Right lobe of liver (tissue), 6 donors: ENCODE measurements around the gene MAGI1. TPM values are rescaled to one million over a fixed set of nuclear protein-coding genes. Genes with fewer than 3 reads are reported as not detected.
A peak's percentile ranks its signal among the peaks of the same experiment; 100 is the strongest.

Experiments
- ATAC-seq, 4 donors: fragments of 200-7000 bp; cut with Tn5 transposase; one replicate each; pipeline ENCODE4 v1.9.1; 2020; ENCODE audit warnings: mild to moderate bottlenecking in 4 of 4, moderate library complexity in 4 of 4
- DNase-seq, 3 donors: peaks; one replicate each; pipeline ENCODE4 v3.0.0-alpha.2; 2020
- H3K27ac ChIP-seq, 3 donors: fragments of 200-600 bp; one replicate each; pipeline ENCODE4 v1.8.0; 2022
- H3K27me3 ChIP-seq, 2 donors: fragments of 200-600 bp; one replicate each; pipeline ENCODE4 v1.8.0; 2022
- H3K36me3 ChIP-seq, 4 donors: fragments of 200-600 bp; sonication (generic) in 1 of 4; one replicate each; pipeline versions ENCODE4 v1.5.1 to v1.8.0; 2017 to 2022; ENCODE audit warnings: control low read depth in 1 of 4
- H3K4me1 ChIP-seq, 4 donors: fragments of 200-600 bp; sonication (generic) in 1 of 4; one replicate each; pipeline versions ENCODE4 v1.5.1 to v1.8.0; 2017 to 2022; ENCODE audit warnings: control low read depth in 1 of 4
- H3K4me3 ChIP-seq, 3 donors: fragments of 200-600 bp; one replicate each; pipeline ENCODE4 v1.8.0; 2022
- H3K9me3 ChIP-seq, 4 donors: fragments of 200-600 bp; sonication (generic) in 1 of 4; one replicate each; pipeline versions ENCODE4 v1.5.1 to v1.8.0; 2017 to 2022; ENCODE audit warnings: control low read depth in 1 of 4
- POLR2A ChIP-seq: fragments of 450-650 bp; IDR thresholded peaks from one replicate; pipeline ENCODE4 v1.6.1; 2017; ENCODE audit warnings: antibody characterized with exemption, mild to moderate bottlenecking
- WGBS: methylation state at CpG from one replicate; pipeline ENCODE4 v1.1.6; 2018; ENCODE audit warnings: low coverage, low lambda C conversion rate; ENCODE audit not compliant: insufficient coverage; ENCODE audit errors: missing lambda C conversion rate; 5-methylcytosine and 5-hydroxymethylcytosine counted together
- intact Hi-C, 2 donors: fragments of 100-400 bp; cut with DNase I; formaldehyde crosslinking; loops; one replicate each; pipeline versions ENCODE4 v1.11.2 to v1.14.1; 2022
- total RNA-seq, 6 experiments: library from RNA; depleted of rRNA in 2 of 6; stranded (reverse); fragments of >200 nt in 2 of 6; fragmentation: NEBNext Ultra II Directional in 3 of 6; extraction: Animal tissue kit (Norgen Biotek cat#: 25700) in 3 of 6; gene quantifications; one replicate each; pipeline versions ENCODE4 v1.1.0 to v1.2.4, GENCODE V29; 2016 to 2023
- TF ChIP-seq, protein P1 (sequence below), 4 donors: fragments of 200-600 bp in 3 of 4; fragments of 450-650 bp in 1 of 4; IDR thresholded peaks; one replicate each; pipeline versions ENCODE4 v1.5.1 to v1.8.0; 2016 to 2022; ENCODE audit warnings: antibody characterized with exemption in 4 of 4, mild to moderate bottlenecking in 2 of 4
- donor health status: DM: no; HTN: yes; CAD: no.
- donor health status: DM: no; HTN: no; CAD: no.
- donor health status: DM: no; HTN: no; CAD: no.
- donor health status: DM: no; HTN: yes; CAD: no.
- donor health status: DM: no; HTN: yes; CAD: no.

MAGI1 gene
- total RNA-seq, 6 experiments from 2014 or later: 22.6 to 37.7 (median 26.9) TPM

GRCh38 chr3:66038384-66038725 lies 363 bp downstream of the MAGI1 start:
- ATAC-seq (peak; percentile 43 to 66 (median 55)), DNase-seq (peak in 1 of 3 donors; percentile 59)
- peak overlapping the region; percentile 95 to 97 (median 96) for H3K27ac ChIP-seq
- peaks cover 0 to 18% (median 0%) of the 10 kb centered on the region in 4 donors for H3K4me1 ChIP-seq
- H3K9me3 ChIP-seq: no peaks in the 10 kb centered on the region
- TF ChIP-seq, protein P1, sequence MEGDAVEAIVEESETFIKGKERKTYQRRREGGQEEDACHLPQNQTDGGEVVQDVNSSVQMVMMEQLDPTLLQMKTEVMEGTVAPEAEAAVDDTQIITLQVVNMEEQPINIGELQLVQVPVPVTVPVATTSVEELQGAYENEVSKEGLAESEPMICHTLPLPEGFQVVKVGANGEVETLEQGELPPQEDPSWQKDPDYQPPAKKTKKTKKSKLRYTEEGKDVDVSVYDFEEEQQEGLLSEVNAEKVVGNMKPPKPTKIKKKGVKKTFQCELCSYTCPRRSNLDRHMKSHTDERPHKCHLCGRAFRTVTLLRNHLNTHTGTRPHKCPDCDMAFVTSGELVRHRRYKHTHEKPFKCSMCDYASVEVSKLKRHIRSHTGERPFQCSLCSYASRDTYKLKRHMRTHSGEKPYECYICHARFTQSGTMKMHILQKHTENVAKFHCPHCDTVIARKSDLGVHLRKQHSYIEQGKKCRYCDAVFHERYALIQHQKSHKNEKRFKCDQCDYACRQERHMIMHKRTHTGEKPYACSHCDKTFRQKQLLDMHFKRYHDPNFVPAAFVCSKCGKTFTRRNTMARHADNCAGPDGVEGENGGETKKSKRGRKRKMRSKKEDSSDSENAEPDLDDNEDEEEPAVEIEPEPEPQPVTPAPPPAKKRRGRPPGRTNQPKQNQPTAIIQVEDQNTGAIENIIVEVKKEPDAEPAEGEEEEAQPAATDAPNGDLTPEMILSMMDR (IDR thresholded peaks at IDR 0.05): no peak
- TF ChIP-seq POLR2A: no peak
- no peaks in the 10 kb centered on the region for H3K27me3 ChIP-seq
- no peaks in the 10 kb centered on the region for H3K36me3 ChIP-seq
- intact Hi-C loops: no loop called here
- WGBS: 0% methylated on average over 13 of the region's 25 CpGs
- peak overlapping the region; percentile 85 to 89 (median 87) for H3K4me3 ChIP-seq

GRCh38 chr3:66037986-66038369 lies 740 bp downstream of the MAGI1 start:
- peak overlapping the region; percentile 95 to 97 (median 96) for H3K27ac ChIP-seq
- ATAC-seq: peak in 3 of 4 donors; percentile 2 to 8 (median 4)

GRCh38 chr3:66037330-66037985 lies 1.3 kb downstream of the MAGI1 start:
- H3K27ac ChIP-seq: peak overlapping the region; percentile 95 to 97 (median 96)
- no peaks in the 10 kb centered on the region for H3K36me3 ChIP-seq
- peak; percentile 47 to 66 (median 58) for ATAC-seq
- peak; percentile 73 to 76 (median 74) for DNase-seq
- H3K4me1 ChIP-seq: peaks cover 0 to 18% (median 0%) of the 10 kb centered on the region in 4 donors
- peak; percentile 17 for TF ChIP-seq POLR2A
- TF ChIP-seq, protein P1 (IDR thresholded peaks at IDR 0.05): peak; percentile 20 to 33 (median 23)
- H3K27me3 ChIP-seq: no peaks in the 10 kb centered on the region
- peak overlapping the region; percentile 85 to 89 (median 87) for H3K4me3 ChIP-seq
- WGBS: 2% methylated on average over 25 of the region's 33 CpGs
- intact Hi-C loops: no loop called here
- no peaks in the 10 kb centered on the region for H3K9me3 ChIP-seq

More at GRCh38 chr3:66037986-66038369, 740 bp downstream of the MAGI1 start:
- Histone ChIP-seq H3K9me3 (no peaks in the 10 kb centered on the region), H3K36me3 (no peaks in the 10 kb centered on the region), H3K4me3 (peak overlapping the region; percentile 85 to 89 (median 87)), H3K27me3 (no peaks in the 10 kb centered on the region), H3K4me1 (peaks cover 0 to 18% (median 0%) of the 10 kb centered on the region in 4 donors)
- intact Hi-C loops: no loop called here
- WGBS: no CpG with 5 or more reads among the region's 31 CpGs
- TF ChIP-seq, protein P1 (IDR thresholded peaks at IDR 0.05): no peak
- no peak for TF ChIP-seq POLR2A
- peak; percentile 34 to 61 (median 52) for DNase-seq

- 14% methylated on average over 3 of the region's 9 CpGs for WGBS
- Histone ChIP-seq H3K4me3 (peak overlapping the region; percentile 85 to 89 (median 87)), H3K4me1 (peaks cover 0 to 19% (median 0%) of the 10 kb centered on the region in 4 donors), H3K27me3 (no peaks in the 10 kb centered on the region), H3K27ac (peak overlapping the region; percentile 95 to 97 (median 96)), H3K9me3 (no peaks in the 10 kb centered on the region), H3K36me3 (no peaks in the 10 kb centered on the region)
- intact Hi-C loops: no loop called here
- no peak for ATAC-seq
- DNase-seq: no peak
- TF ChIP-seq, protein P1 (IDR thresholded peaks at IDR 0.05): no peak
- no peak for TF ChIP-seq POLR2A
Measured at GRCh38 chr3:66036586-66037148, 2.1 kb downstream of the MAGI1 start.
